HCEC 1CT (cell line): ENCODE measurements around the gene SRRM3.
"Not testable (repeated sequence)": the region's sequence is repeated elsewhere in the genome, so short reads cannot be mapped to it uniquely, and the experiment has no call there.

Experiments
- DNase-seq: peaks from one replicate; pipeline ENCODE4 v3.0.0-alpha.2; 2017

SRRM3 gene

GRCh38 chr7:76292911-76293310 lies 91.2 kb downstream of the SRRM3 start:
- DNase-seq: not testable (repeated sequence)

GRCh38 chr7:76293407-76293901 lies 91.8 kb downstream of the SRRM3 start:
- DNase-seq: no peak

GRCh38 chr7:76294344-76295024 lies 92.8 kb downstream of the SRRM3 start:
- peak; percentile 96 for DNase-seq

- DNase-seq: peak; percentile 88
Measured at GRCh38 chr7:76296743-76297740, 95.3 kb downstream of the SRRM3 start.

- DNase-seq: peak; percentile 79
Measured at GRCh38 chr7:76300166-76300731, 98.6 kb downstream of the SRRM3 start.

- no peak for DNase-seq
Measured at GRCh38 chr7:76301000-76301399, 99.3 kb downstream of the SRRM3 start.

GRCh38 chr7:76302347-76303201 lies 100.9 kb downstream of the SRRM3 start, which contains the start of gene HSPB1:
Gene HSPB1 (plus strand): TSS chr7:76302673. CDS start chr7:76302713, 40 bp downstream.
- DNase-seq: peak; percentile 75

- DNase-seq: peak; percentile 92
Measured at GRCh38 chr7:76303202-76304147, 101.8 kb downstream of the SRRM3 start.

GRCh38 chr7:76304888-76305375 lies 103.2 kb downstream of the SRRM3 start:
- no peak for DNase-seq

- not testable (repeated sequence) for DNase-seq
Measured at GRCh38 chr7:76308874-76309273, 107.2 kb downstream of the SRRM3 start.

- not testable (repeated sequence) for DNase-seq
Measured at GRCh38 chr7:76309341-76310101, 107.8 kb downstream of the SRRM3 start.

GRCh38 chr7:76310102-76310957 lies 108.6 kb downstream of the SRRM3 start:
- DNase-seq: no peak

GRCh38 chr7:76311838-76312237 lies 110.1 kb downstream of the SRRM3 start:
- not testable (repeated sequence) for DNase-seq

GRCh38 chr7:76314042-76314721 lies 112.5 kb downstream of the SRRM3 start:
- peak; percentile 87 for DNase-seq

- not testable (repeated sequence) for DNase-seq
Measured at GRCh38 chr7:76314740-76315139, 113.0 kb downstream of the SRRM3 start.

- no peak for DNase-seq
Measured at GRCh38 chr7:76315364-76315763, 113.7 kb downstream of the SRRM3 start.

GRCh38 chr7:76316984-76317781 lies 115.5 kb downstream of the SRRM3 start:
- DNase-seq: no peak
